ENCODE measurements around the gene ATP6V1A. TPM values are rescaled to one million over a fixed set of nuclear protein-coding genes. Genes with fewer than 3 reads are reported as not detected.

Gene ATP6V1A
- 34.0 and 38.8 TPM in 2 replicates for total RNA-seq

DNA sequence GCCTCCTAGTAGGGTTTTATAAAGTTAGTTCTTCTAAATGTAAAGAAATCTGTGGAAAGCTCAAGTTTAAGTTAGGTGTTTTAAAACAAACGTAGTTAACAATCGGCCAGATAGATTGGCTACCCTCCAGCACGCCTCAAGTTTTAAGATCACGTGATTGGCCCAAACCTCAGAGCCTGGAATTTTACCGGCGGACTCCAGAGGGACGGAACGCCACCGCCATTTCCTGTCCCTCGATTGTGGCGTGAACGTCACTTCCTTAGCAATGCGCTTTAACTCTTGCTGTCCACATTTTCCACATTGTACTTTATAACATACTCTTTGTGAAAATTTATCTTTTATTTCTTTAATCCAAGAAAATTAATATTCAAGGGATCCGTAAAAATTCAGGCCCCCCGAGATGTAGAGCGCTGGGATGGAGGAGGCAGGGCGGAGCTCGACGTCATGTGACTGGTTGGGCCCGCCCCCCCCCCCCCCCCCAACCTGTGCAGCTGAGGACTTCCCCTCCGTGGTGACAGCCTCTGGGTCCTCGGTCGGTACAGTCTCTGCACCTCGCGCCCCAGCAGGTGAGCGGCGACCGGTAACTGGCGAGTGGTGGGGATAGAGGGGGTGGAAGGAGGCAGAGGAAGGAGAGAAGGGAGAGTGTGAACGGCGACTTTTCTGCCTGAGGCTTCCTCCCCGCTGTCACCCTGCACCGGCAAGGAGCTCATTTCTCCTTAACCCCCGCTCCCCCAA lies at the start of gene ATP6V1A:
Gene ATP6V1A, plus strand, starts transcription at position 488 of the 735 bp plus-strand sequence. CDS start 31,719 bp downstream, outside the sequence.

DNA sequence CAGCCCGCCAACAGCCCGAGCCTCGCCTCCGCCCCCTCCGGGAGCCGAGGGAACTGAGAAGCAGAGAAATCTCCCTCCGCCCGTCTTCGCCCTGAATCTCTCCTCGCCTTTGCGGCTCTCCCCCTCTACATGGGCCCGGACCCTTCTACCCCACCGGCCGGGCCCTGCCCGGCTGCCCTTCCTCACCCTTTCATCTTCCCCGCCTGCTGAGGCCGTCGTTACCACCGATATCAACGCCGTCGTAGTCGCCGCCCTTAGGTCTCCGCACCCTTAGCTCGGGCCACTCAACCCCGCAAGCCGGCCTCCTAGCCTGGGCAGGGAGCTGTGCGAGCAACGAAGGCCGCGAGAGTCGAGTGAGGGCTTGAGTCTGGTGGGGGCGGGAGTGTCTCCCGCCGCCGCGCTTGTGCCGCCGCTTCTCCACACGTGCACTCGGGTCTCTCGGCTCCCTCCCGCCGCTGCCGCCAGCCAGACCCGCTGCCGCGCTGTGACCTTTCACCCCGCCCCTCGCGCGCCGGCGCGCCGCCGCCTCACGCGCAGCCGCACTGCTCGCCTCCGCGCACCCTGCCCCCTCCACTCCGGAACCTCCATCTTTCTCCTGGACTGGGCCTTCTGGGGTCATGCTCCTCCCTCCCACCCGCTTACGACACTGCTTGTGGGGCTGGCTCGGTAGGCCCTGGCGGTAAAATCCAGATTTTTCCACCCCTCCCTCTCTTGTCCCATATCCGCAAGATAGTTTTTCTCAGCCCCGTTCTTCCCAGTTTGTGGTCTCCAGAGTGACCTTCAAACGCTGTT lies 883 bp upstream of the ATP6V1A start, which contains the start of gene NAA50:
Gene NAA50, minus strand, starts transcription at position 494 of the 792 bp plus-strand sequence. Its CDS starts 300 bp downstream, at position 194.

DNA sequence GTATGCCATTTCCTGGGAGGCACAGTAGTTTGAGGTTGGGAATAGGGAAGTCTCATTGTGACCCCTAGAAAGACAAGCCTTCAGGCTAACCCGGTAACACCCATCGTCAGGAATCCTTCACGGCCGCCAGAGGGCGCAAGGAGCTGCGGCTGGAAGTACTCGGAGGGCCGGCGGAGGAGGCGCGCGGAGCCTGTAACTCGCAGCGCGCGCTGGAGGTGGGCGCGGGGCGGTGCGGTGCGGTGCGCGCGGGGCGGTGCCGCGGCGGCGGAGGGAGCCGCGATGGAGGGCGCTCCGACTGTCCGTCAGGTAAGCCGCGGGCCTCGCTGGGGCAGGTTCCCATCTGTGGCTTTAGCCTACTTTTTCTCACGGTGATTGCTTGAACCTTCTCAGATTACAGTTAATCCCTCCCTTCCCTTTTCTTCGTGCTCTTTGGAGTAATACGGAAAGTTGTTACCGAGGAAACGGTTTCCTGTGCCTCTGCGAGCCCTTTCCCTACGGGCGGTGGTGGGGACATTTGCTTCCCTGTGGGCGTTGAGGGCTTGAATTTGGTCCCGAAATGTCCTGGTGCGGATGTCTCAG lies 91.9 kb downstream of the ATP6V1A start, which contains the start of gene GRAMD1C:
Gene GRAMD1C, plus strand, starts transcription at position 158 of the 579 bp plus-strand sequence. Its CDS starts 122 bp downstream, at position 280.

Other genes starting within 250 kb of the ATP6V1A start
- 5.8 and 11.5 TPM in 2 replicates for gene SPICE1, start 231.9 kb upstream of the ATP6V1A start, total RNA-seq
- gene SIDT1, start 214.5 kb upstream of the ATP6V1A start, total RNA-seq, result under 0.01 and 0.04 TPM in 2 replicates
- gene USF3, start 50.4 kb upstream of the ATP6V1A start, total RNA-seq, result 5.7 and 8.4 TPM in 2 replicates
- 149 and 151 TPM in 2 replicates for gene NAA50, start 786 bp upstream of the ATP6V1A start, total RNA-seq
- gene GRAMD1C, start 91.8 kb downstream of the ATP6V1A start, total RNA-seq, result 2.6 and 7.8 TPM in 2 replicates
- gene ZDHHC23, start 201.0 kb downstream of the ATP6V1A start, total RNA-seq, result 0.87 and 2.4 TPM in 2 replicates

All from hair follicular keratinocyte (primary cell).